DMS114 treated with DMSO at 0.1 percent for 48 hours (cell line): ENCODE results near the gene CCR7.

ENCODE experiments used
- DNase-seq: peaks from one replicate; lab custom pipeline; 2025; ENCODE audit not compliant: unreplicated experiment; lab: John Stamatoyannopoulos, UW

CCR7 gene

GRCh38 chr17:40519089-40519775, 46.0 kb downstream of the CCR7 start:
- no peak for DNase-seq

- no peak for DNase-seq
Observed at GRCh38 chr17:40518401-40519088, 46.7 kb downstream of the CCR7 start.

GRCh38 chr17:40517981-40518380, 47.3 kb downstream of the CCR7 start:
- DNase-seq: no peak

- DNase-seq: no peak
Observed at GRCh38 chr17:40517286-40517662, 48.0 kb downstream of the CCR7 start.

GRCh38 chr17:40516581-40517285, 48.5 kb downstream of the CCR7 start:
- DNase-seq: no peak

- no peak for DNase-seq
Observed at GRCh38 chr17:40515491-40516041, 49.7 kb downstream of the CCR7 start.

- no peak for DNase-seq
Observed at GRCh38 chr17:40515011-40515410, 50.3 kb downstream of the CCR7 start.

- DNase-seq: no peak
Observed at GRCh38 chr17:40514013-40514875, 51.0 kb downstream of the CCR7 start.

- no peak for DNase-seq
Observed at GRCh38 chr17:40511667-40512220, 53.5 kb downstream of the CCR7 start.

GRCh38 chr17:40511136-40511535, 54.1 kb downstream of the CCR7 start:
- no peak for DNase-seq

- no peak for DNase-seq
Observed at GRCh38 chr17:40510328-40510648, 55.0 kb downstream of the CCR7 start.

GRCh38 chr17:40509626-40510327, 55.5 kb downstream of the CCR7 start:
- DNase-seq: no peak

- no peak for DNase-seq
Observed at GRCh38 chr17:40506786-40507185, 58.5 kb downstream of the CCR7 start.
